Glomerular endothelial cell (primary cell): ENCODE results near the gene ITGB2. TPM values are rescaled to one million over a fixed set of nuclear protein-coding genes. Genes with fewer than 3 reads are reported as not detected.
"Not testable (repeated sequence)": the region's sequence is repeated elsewhere in the genome, so short reads cannot be mapped to it uniquely, and the experiment has no call there.

Experiments
- DNase-seq: peaks from one replicate; pipeline ENCODE4 v3.0.0-alpha.2; 2011; ENCODE audit warnings: low read depth, low spot score; ENCODE audit errors: extremely low read depth
- total RNA-seq: library from RNA; depleted of rRNA; stranded (reverse); fragments of >200 nt; gene quantifications from 2 replicates; pipeline ENCODE4 v1.2.3, GENCODE V29; 2015

ITGB2 gene
- total RNA-seq, 1 donor from 2014 or later = 0.93 TPM

DNA sequence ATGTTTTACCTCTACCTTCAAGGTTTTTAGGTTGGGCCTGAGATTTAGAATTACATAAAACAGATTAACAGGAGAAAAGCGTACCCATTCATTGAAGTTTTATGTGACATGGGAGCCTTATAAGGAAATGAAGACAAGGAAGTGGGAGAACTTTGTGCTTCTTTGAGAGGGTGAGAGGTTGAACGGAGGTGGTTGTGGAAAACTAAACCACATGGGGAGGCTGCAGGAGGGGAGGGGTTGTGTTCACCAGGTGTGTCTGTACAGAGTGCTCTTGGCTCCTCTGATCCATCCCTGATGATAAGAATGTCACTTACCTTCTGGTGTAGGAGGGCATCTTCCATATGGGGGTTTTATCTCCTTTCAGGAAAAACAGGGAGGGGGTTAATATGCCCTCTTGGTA lies 21.9 kb upstream of the ITGB2 start:
- DNase-seq = no peak

DNA sequence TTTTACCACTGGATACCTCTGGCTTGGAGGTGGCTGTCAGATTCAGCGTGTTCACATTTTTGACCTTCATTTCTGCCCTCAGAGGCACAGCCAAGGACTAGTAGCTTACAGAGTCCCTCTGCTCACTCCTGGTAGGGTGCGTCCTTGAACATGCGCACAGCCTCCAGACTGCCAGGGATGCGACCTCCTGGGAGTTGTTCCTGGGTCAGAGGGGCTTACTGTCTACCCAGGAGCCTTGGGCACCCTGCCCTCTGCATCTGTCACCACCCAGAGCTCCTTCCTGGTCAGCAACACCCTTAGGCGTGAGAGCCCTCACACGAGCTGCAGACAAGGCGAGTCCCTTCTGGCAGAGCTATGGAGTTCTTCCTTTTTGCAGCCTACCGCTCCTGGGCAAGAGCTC lies 20.9 kb upstream of the ITGB2 start:
- no peak for DNase-seq

DNA sequence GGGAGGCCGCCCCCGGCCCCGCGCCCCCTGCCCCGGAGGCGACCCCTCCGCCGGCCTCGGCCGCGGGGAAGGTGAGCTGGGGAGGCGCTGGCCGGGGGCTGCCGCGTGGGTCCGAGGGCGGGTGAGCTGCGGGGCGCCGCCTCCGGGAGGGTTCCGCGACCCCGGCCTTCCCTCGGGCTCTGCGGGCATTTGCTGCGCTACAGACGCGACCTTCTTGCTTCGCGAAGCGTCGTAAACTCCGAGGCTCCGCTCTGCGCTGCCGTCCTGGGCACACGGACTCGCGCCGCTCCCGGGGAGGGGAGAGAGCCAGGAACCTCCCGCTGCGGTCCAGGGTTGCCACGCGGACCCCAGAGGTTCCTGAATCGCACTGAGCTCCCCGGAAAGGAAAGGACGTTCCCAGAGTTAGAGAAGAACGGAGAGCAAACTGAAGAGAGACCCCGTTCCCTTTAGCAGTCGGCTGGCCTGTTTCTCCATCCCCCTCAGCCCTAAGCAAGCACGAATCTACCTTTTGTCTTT lies 19.5 kb upstream of the ITGB2 start:
- no peak for DNase-seq

DNA sequence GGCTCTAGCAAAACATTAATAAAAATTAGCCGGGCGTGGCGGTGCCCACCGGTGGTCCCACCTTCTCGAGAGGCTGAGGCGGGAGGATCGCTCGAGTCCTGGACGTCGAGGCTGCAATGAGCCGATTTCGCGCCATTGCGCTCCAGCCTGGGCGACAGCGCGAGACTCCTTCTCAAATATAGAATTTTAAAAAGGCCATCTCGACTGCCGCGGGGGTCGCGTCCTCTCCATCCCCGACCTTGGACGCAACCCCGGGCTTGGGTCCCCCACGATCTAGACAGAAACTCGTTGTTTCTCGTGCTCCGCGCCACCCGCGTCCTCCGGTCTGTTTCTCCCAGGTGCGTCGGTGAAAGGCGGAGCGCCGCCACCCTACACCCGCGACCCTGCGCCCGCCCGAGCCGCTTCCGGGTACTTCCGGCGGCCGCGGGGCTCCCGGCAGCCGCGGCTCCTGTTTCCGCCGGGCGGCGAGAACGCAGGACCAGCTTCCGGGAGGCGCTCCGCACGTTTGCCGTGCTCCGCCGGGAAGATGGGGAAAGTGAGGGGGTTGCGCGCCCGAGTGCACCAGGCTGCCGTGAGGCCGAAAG lies 18.9 kb upstream of the ITGB2 start, which contains the start of gene SLX9:
Gene SLX9, plus strand, starts transcription at position 498 of the 584 bp plus-strand sequence. Its CDS starts 29 bp downstream, at position 527.
- DNase-seq = no peak

DNA sequence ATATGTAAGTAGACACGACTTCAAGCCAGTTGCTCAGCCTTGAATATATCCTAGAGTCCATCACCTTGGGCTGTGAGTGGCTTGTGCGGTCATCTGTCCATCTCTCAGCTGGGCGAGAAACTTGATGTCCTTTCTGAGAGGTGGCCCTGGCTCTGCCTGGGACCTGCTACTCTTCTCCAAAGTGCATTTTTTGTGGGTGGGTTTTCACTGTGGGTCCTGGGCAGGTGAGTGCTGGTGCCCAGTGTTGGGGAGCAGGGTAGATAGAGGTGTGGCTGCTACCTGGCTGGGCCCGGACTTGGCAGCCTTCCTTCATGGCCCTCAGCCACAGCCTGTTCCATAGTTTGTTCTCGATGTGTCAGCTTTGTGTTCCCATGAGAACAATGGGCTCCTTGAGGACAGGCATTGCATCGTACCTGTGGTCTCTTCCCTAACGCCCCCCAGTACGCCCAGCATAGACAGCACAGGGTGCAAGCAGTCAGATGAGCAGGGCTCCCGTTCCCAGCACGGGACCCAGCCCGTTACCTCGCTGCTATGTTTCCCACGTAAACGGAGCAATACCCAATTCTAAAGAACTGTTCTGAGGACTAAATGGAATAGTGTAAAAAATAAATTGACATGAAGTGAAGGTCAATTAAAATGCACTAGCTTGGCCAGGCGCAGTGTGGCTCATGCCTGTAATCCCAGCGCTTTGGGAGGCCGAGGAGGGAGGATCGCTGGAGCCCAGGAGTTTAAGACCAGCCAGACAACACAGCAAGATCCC lies 18.3 kb upstream of the ITGB2 start:
- no peak for DNase-seq

DNA sequence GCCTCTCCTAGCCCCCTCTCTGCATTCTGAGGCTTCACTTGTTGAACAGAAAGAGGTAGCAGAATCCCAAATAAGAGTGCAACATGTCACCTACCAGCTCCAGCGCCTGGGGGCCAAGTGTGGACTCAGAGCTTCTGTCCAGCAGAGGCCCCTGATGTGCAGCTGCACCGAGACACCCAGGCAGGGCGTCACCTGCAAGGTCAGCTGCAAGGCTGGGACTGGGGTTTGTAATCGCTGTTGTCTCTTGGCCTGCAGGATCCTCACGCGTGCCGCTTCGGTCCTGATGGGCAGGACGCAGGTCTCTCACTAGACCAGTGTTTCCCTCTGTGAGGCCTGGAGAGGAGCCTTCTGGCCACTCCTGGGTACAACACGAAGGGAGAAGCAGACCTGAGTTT lies 14.8 kb upstream of the ITGB2 start:
- DNase-seq = no peak

DNA sequence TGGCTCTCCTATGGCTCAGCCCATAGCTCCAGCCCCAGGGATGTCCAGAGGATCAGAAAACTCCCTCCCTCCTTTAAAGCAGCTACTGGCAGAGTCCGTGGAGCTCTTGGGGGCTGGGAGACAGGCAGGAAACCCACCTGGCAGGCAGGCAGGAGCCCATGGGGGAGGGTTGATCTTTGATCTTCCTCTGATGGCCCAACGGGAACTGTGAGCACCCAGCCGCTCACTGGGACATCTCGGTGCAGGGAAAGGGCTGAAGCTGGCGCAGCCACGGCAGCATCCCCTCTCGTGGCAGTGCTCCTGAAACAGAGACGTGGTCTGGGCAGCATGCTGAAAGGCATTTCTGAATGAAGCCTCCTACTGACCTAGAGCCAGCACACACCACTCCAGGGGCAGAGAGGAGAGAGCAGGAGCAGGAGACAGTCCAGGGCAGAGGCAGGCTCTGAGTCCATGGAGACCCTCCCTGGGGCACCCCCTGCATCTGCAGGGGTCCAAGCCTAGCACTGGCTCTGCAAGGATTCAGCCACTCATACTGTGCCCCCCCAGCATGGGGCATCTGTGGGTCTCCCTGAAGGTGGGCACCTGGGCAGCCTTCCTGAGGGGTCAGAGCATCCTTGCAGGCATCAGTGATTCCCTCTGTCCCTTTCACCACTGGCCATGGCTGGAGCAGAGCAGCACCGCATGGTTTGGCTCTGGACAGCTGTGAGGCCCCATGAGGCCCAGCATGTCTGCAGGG lies 14.3 kb upstream of the ITGB2 start:
- no peak for DNase-seq

DNA sequence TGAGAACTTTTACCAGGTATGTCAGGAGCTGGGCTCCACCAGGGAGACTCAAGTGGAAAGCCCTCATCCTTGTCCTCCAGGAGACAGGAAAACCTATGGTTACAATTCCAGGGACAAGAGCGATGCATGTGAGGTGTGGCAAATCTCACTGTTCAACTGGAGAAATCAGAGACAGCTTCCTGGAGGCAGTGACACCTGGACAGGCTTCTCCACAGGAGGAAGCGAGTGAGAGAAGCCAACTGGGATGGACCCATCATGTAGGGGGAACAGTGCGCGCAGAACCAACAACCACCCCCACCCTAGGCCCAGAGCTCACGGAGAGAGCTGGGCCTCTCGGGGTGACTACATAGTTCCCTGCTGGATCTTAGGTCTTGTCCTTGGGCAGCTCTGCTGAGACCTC lies 13.6 kb upstream of the ITGB2 start:
- DNase-seq = no peak

DNA sequence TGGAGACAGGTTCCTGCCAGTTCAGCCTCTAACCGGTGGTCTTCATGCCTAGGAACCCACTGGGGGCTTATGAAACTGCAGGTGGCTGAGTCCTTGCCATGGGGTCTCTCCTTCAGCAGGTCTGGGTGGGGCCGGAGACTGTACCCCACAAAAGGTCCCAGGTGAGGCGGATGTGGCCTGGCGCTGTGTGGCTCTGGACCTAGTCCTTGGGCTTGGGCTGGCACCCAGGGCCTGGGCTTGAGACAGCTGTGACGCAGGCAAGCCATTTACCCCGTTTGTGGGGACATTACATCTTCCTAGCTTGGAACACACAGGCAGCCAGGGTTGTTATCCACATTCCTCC lies 13.2 kb upstream of the ITGB2 start:
- DNase-seq = no peak

DNA sequence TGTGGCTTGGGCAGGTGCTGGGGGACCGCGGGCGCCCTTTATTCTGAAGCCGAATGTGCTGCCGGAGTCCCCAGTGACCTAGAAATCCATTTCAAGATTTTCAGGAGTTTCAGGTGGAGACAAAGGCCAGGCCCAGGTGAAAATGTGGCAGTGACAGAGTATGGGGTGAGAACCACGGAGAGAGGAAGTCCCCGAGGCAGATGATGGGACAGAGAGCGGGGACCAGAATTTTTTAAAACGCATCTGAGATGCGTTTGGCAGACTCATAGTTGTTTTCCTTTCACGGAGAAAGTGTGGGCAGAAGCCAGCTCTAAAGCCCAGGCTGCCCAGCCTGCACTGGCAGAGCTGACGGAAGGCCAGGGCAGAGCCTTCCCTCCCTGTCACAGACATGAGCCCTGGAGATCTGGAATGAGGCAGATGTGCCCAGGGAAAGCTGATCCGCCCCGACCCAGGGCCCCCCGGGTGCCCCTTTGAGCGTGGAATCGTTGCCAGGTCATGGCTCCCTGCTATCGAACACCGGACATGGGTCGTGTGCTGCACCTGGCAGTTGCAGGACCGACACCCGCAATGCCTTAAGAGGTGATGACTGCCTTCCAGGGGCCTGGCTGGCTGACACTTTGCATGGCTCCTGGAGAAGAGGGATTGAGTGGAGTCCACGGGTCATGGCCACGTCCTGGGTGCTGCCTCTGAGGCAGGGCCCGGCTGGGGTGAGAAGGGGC lies 12.7 kb upstream of the ITGB2 start:
- no peak for DNase-seq

DNA sequence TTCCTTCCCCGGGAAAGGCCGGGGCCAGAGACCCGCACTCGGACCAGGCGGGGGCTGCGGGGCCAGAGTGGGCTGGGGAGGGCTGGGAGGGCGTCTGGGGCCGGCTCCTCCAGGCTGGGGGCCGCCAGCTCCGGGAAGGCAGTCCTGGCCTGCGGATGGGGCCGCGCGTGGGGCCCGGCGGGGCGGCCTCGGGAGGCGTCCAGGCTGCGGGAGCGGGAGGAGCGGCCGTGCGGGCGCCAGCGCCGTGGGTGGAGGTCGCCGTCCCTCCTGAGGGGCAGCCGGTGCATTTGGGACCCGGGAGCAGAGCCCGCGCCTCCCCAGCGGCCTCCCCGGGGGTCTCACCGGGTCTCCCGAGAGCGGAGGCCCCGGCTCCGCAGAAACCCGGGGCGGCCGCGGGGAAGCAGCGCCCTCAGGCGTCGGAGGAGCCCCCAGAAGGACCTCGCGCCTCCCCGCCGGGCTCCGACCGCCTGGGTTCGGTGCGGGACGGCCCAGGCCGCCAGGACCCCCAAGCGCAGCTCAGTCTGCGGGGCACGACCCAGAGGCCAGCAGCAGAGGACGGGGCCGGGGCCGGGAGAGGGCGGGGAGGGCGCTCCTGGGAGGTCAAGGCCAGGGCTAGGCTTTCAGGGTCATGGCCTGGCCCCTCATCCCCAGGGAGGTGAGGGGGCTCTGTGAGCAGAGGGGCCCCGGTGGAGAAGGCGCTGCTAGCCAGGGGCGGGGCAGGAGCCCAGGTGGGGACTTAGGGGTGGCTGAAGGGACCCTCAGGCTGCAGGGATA lies 11.9 kb upstream of the ITGB2 start:
- no peak for DNase-seq

DNA sequence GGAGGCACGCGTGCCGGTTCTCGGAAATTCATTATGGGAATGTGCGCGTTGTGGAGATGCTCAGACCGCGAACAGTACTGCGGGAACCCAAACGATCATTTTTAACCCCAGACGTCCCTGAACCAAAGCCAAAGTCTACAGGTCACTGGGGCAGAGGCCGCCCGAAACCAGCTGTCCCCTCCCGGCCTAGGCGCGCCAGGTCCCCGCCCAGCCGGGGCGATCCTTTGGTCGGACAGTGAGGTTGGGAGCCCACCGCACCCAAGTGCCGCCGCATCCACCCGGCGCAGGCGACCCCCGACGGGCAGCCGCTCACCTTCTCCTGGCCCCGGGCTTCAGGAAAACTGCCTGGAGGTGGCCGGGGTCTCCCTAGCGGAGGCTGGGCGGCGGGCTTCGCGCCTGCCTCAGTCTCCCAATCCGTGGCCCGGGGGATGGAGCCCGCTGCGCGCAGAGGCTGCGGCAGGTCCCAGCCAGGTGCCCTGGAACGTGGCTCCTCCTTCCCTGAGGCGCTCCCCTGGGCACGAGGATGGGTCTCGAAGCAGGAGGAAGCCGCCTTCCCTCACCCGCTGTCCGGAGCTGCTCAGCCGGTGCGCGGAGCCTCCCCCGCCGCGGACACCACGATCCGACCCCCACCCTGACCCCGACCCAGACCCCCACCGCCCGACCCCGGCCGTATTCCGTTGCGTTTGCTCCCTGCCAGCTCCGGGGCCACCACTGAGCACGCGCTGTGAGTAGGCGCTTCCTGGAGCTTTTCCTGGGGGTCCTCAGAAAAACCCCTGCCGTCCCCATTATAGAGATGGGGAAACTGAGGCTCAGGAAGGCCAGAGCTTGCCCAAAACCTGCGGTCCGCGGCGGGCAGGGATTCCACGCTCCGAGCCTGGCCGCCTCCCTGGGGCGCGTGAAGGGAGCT lies 11.1 kb upstream of the ITGB2 start:
- DNase-seq = no peak

DNA sequence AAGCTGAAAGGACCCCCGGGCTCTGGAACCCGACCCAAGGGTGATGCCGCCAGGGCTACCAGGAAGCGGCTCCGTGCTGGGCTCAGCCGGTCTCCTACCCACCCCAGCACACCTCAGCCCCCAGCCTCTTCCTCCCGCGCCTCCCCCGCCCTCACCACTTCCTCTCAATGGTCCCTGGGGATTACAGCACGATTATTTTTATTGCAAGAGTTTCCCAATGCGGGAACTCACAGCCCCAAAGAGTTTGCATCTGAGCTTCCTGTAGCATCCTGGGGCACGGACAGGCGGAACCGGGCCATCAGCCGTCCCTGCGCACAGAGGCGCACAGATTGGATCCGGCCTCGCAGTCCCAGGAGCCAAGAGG lies 10.4 kb upstream of the ITGB2 start:
- no peak for DNase-seq

DNA sequence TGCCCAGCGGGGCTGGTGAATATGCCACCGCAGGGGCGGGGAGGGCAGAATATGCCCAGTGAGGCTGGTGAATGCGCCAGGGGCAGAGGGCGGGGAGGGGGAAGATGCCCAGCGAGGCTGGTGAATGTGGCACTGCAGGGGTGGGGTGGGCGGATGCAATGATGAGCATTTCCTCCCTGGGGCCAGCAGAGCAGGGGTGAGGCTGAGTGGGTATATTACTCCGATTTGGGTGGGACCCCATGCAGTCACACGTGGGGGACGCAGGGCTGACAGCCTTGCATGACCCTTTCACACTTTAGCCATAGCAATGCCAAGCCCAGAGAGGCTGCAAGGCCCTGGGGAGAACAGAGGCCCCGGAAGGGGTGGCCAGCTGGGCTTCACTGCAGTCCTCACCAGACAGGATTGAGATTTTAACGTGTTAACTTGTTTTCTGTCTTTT lies 9.9 kb upstream of the ITGB2 start:
- DNase-seq = no peak

DNA sequence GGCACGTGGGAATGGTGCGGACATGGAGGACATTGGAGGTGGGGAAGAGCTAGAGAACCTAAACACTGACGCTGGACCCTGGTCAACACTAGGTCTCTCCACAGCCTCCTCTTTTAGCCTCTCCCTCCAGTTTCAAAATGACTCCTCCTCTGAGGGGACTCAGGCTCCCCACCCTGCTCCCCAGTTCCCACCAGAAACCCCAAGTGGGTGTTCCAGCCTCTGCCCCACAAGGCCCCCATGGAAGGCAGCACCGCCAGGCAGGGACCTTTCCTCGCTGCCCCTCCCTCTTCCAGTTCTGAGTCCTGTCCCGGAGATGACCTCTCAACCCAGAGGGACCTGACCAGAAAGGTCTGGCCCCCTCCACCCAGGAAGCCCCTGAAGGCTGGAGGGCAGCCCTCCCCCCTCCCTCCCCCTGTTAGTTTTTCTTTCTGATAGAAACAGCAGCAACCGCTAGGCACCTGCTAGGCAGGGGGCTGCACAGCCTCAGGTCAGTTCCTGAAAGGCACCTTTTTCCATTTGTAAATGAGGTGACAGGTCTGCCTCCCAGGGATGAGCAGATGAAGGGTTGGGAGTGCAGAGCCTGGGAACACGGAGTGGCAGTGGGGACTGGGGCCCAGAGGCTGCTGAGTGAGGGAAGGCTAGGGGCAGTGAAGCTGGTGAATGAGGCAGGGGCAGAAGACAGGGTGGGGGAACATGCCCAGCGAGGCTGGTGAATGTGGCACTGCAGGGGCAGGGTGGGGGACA lies 9.3 kb upstream of the ITGB2 start:
- DNase-seq = no peak

DNA sequence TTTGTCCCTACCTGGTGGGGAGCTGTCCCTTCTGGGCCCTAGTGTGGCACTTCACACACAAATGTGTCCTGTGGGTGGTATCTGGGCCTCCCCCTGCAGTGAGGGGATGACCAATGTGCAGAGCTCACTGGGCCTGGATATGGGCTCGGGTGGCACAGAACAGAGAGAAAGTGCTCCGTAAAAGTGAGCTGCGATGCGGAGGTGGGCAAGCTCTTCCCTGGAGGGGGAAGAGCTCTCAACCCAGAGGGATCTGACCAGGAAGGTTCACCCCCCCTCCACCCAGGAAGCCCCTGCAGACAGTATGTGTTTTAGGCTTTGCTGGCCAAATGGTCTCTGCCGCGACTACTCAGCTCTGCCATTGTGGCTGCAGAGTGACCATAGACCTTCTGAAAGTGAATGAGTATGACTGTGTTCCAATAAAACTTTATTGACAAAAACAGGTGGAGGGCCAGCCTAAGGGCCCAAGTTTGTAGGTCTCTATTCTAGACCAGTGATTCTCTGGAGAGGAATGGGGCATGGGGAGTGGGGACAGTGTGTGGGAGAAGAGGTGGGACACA lies 8.6 kb upstream of the ITGB2 start:
- DNase-seq = no peak

DNA sequence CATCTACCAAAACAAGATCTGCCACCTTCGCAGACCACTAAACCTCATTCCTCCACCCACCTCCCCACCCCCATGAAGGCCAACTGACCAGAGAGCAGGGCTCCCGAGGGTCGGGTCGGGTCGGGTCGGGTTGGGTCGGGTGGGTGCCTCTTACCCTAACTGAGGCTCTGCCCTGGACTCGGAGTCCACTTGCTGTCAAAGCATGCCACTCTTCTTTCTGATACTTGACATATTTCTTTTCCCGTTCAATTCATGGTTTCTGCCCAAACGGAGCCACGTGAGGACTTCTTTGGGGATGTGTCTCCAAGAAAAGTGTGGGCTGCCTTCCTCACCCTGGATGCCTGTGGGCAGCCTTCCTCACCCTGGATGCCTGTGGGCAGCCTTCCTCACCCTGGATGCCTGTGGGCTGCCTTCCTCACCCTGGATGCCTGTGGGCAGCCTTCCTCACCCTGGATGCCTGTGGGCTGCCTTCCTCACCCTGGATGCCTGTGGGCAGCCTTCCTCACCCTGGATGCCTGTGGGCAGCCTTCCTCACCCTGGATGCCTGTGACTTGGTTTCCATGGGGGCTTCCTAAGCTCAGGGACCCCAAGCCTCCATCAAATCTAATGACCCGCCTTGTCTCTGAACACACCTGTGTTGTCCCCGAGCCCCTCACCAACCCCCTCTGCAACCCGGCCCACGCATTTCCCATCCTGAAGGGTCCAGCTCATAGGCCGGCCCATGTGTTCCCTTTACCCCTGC lies 8.0 kb upstream of the ITGB2 start:
- not testable (repeated sequence) for DNase-seq
